CD4-positive, alpha-beta T cell treated with Interleukin-2 at 100 ng/mL for 4 hours (primary cell): ENCODE measurements around the gene EHMT1.
"Not testable (repeated sequence)": the region's sequence is repeated elsewhere in the genome, so short reads cannot be mapped to it uniquely, and the experiment has no call there.

Source experiments
- DNase-seq: peaks from one replicate; pipeline ENCODE4 v3.0.0-alpha.2; 2020; ENCODE audit warnings: low spot score

The EHMT1 gene

DNA sequence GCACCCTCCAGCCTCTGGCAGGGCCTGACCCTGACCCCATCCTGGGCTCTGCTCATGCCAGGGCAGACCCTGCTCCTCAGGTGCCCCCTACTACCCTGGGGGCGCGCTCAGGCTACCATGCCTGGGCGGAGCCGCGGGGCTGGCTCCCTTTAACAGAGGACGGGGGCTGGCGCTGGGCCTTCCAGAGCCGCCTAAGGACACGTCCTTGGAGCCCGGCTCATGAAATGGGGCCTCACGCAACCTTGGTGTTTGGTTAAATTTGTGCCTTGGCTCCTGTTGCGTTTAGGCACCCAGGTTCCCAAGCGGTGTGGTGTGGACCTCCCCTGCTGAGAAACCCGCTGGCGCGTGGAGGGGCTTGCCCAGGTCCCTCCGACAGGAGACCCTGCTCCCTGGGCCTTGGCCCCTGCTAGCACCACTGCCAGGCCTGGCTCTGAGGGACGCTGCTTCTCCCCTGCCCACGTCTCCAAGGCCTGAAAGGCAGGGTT is 3.4 kb upstream of the EHMT1 start:
- no peak for DNase-seq

DNA sequence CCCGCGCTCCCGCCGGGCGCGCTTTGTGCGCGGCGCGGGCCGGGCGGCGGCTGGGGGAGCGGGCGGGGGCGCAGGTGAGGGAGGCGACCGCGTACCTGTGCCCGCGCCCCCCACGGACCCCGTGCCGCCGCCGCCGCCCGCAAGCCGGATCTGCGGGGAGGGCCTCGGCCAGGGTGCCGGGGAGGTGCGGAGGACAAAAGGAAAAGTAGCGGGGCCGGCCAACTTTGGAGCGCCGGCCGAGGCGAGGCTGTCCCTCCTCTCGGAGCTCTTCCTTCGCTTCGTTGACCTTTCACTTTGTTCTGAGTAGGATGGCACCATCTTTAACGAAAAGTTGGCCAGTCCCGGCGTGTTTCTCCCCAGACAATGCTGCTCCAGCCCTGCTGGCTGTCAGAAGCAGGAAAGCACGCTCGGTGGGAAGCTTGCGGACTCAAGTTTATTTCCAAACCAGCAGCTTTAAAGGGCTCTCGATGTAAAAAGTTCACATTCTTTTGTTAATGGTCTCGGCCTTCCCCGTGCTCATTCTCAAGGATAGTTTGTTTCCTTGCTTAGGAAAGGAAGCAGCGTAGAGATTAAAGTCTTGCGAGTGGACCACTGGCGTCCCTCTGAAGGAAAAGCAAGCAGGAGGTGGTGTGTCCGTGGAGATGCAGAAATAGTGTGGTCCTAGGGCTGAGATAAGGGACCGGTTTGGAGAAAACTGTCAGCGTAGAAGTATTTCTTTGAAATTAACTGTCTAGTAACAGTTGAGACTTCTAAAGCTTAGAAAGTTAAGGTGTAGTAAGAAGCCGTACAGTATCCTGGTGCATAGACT is 639 bp downstream of the EHMT1 start:
- peak; percentile 22 for DNase-seq

DNA sequence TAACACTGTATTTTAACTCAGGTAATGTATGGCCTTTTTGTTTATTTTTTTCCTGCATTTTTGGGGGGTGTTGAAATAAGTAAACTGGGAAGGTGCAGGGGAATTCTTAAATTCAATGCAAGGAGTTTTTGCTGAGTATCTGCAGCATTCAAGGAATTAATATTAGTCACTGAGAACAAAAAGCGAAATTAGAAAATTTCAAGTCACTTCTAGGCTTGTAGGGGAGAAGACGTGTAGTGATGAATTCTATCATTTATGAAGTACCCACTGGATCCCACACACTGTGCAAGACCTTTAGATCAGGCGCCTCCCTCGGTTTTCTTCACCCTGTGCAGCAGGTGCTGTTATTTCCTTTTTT is 1.2 kb downstream of the EHMT1 start:
- DNase-seq, result no peak

DNA sequence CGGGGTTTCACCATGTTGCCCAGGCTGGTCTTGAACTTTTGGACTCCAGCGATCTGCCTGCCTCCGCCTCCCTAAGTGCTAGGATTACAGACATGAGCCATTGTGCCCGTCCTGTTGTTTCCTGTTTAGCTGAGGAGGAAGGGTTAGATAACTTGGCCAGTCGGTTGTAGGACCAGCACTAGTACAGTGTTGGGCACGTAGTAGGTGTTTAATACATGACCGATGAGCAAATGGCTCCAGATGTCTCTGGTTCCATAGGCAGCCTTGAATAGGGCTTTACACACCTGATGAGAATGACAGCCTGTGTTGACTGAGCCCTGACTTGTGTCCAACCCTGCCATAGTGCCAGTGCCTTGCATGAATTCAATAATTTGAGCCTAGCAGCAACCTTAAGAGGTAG is 1.8 kb downstream of the EHMT1 start:
- DNase-seq, result no peak

DNA sequence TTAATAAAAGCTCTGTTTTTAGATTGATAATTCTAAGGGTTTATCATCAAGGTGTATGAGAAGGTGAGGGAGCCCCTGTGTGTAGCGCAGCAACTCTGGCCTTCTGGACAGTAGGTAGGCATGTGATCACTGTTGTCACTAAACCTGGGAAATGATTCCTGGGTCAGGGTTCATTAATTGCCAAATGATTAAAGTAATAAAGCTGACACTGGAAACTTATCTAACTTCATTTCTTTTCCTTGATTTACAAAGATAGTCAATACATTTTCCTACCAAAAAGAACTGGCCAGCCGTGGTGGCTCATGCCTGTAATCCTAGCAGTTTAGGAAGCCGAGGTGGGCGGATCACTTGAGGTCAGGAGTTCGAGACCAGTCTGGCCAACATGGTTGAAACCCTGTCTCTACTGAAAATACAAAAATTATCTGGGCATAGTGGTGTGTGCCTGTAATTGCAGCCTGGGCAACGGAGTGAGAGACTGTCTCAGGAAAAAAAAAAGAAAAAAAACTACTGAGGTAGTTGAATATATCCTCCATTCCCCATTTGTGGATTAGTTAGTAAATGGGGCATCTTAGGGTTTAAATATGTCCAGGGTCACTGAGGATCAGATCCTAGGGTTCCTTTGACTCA is 2.4 kb downstream of the EHMT1 start:
- no peak for DNase-seq

DNA sequence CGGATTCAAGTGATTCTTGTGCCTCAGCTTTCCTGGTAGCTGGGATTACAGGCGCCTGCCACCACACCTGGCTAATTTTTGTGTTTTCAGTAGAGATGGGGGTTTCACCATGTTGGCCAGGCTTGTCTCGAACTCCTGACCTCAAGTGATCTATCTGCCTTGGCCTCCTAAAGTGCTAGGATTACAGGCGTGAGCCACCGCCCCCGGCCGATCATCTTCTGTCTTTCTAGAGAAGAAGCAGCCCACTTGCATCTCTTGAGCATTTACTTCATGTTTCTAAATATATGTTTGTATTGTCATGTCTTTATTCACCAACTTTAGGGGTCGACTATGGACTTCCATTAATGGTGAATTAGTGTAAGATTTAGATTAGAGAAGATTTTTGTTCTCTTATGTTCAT is 3.4 kb downstream of the EHMT1 start:
- DNase-seq, result not testable (repeated sequence)

DNA sequence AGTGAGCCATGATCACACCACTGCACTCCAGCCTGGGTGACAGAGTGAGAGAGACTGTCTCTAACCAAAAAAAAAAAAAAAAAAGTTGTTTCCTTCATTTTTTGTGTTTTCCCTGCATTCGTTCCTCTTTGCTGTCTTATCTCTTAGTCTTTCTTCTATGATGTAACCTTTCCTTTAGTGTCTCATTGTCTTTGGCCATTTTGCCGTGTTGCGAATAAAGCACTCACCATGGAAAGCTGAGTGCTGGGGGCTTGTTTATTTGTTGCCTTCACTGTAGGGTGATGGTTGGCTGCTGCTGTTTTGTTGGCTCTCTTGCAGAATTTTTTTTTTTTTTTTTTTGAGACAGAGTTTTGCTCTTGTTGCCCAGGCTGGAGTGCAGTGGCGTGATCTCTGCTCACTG is 7.7 kb downstream of the EHMT1 start:
- no peak for DNase-seq

DNA sequence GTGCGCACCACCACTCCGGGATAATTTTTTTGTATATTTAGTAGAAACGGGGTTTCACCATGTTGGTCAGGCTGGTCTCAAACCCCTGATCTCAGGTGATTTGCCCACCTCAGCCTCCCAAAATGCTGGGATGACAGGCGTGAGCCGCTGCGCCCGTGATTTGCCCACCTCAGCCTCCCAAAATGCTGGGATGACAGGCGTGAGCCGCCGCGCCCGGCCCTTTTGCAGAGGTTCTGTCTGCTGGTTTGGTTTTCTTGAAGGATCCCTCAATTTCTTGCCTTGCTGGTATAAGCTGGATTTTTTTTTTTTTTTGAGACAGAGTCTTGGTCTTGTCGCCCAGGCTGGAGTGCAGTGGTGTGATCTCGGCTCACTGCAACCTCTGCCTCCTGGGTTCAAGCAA is 8.6 kb downstream of the EHMT1 start:
- not testable (repeated sequence) for DNase-seq

DNA sequence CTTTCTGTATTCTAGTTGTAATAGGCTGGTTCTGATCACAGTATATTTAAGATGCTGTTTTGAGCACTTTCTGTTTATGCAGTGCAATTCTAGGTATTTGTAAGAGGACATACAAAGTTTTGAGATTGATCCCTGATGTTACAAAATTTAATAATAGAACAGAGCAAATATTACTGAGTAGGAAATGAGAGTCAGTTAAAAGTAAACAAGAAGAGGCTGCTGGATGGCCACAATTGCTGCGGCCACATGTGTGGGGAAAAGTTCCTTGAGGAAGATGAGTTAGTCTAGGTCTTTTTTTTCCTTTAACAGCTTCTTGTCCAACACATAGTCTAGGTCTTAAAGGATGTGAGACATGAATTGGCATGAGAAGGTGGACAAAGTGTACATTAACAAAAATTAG is 11.3 kb downstream of the EHMT1 start:
- no peak for DNase-seq

DNA sequence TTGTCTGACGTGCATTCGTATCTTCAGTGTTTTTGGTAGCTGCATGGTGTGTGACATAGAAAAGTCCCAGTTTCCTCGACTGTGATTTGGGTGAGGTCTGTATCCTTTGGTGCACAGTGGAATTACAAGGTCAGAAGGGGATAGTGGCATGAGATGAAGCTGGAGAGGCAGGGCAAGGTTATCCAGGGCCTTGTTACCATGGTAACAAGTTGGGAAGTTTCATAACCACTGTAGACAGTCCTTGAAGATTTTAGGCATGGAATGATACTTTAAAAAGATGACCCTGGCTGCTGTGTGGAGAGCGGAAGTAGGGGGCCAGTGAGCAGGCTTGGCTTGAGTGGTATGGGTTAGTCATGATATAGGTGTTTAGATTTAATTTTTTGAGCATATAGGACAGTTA is 11.9 kb downstream of the EHMT1 start:
- DNase-seq, result no peak

DNA sequence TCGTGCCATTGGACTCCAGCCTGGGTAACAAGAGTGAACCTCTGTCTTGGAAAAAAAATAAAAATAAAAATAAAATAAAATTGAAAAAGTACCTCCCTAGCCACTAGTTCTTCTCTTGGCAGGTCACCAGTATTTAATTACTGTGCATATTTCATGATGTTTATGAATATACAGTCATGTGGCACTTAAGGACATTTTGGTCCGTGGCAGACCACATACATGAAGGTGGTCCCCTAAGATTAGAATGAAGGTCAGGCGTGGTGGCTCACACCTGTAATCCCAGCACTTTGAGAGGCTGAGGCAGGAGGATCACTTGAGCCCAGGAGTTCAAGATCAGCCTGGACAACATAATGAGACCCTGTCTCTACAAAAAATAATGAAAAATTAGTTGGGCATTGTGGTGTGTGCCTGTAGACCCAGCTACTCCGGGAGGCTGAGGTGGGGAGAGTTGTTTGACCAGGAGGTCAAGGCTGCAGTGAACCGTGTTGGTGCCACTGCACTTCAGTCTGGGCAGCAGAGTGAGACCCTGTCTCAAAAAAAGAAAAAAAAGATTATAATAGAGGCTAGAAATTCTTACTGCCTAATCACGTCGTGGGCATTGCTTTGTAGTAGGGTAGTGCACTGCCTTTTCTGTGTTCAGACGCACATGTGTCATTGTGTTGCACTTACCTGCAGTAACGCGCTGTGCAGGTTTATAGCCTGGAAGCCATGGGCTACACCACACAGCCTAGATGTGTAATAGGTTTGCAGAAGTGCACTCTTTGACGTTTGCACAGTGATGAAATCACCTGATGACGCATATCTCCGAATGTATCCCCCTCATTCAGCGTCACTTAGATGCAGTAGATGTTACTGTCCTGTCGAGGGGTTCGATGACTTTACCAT is 12.8 kb downstream of the EHMT1 start:
- DNase-seq, result no peak

DNA sequence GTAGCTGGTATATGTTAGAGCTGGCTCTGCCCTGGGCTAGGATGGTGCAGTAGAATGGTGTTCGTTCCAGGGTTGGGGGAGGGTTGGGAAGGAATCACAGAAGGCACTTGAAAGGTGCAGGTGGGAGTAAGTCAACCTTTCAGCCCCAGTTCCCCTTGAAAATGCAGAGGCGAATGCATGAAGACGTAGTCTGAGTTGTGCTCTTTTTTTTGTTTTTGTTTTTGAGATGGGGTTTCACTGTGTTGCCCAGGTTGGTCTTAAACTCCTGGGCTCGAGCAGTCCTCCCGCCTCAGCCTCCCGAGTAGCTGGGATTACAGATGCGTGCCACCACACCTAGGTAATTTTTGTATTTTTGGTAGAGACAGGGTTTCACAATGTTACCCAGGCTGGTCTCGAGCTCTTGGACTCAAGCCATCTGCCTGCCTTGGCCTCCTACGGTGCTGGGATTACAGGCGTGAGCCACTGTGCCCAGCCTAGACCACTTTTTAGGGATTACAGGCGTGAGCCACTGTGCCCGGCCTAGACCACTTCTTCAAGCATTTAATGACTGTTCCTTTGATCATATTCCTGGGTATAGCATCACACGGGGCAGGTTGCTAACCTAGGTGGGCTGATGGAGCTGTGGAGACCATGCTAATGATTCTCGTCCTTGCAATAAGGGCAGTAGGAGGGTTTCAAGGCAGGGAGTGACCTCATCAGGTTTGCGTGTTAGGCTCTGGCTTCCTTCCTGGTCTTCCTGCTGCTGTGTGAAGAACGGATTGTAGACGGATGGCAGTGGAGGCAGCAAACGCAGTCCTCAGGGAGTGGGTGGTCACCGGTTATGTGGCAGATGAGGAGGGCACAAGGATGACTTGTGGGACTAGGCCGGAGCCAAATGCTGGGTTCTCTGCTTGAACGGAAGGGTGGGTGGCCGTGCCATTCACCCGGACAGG is 13.7 kb downstream of the EHMT1 start:
- DNase-seq, result no peak

DNA sequence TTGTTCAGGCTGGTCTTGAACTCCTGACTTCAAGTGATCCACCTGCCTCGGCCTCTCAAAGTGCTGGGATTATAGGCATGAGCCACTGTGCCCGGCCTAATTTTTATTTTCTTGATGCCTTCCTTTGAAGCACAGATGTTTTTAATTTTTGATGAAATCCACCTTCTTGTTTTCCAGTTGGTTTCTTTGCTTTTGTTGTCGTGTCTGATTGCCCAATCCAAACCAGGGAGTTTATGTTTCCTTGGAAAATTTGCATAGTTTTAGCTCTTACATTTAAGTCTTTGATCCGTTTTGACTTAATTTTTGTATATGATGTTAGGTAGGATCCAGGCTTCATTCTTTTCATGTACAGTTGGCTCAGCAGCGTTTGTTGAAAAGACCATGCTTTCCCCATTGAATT is 15.2 kb downstream of the EHMT1 start:
- no peak for DNase-seq

DNA sequence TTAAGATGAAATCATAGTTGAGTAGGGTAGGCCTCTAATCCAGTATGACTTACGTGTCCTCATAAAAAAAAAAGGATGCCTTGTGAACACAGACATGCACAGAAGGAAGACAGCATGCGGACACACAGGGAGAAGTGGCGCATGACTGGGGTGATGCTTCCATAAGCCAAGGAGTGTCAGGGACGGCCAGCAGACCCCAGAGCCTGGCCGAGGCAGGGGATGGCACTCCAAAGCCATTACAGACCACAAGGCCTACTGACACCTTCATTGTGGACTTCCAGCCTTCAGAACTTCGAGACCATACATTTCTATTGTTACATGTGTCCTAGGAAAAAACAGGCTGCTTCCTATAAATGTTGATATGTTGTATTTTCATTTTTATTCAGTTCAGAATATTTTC is 19.9 kb downstream of the EHMT1 start:
- no peak for DNase-seq

DNA sequence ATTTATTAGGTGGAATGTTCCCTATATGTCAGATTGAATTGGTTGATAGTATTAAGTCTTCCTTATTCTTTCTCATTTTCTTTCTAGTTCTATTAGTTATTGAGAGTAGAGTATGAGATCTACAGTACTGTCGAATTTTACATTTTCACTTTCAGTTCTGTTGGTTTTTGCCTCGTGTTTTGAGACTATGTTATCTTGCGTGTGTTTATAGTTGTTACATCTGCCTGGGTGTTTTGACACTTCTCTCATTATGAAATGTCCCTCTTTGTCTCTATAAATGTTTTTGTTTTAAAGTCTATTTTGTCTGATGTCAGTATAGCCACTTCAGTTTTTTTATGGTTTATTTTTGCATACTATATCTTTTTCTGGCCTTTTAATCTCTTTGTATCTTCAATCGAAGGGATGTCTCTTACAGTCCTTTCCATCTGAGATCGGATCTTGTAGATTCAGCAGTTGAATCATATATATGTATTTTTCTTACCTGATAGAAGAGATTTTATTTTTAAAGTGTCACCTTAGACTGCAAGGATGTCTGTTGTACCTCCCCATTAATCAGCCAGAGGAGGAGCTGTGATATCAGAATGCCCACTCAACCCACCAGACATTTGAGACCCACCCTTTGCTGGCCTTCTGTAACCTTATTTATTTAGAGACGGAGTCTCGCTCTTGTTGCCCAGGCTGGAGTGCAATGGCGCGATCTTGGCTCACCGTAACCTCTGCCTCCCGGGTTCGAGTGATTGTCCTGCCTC is 20.7 kb downstream of the EHMT1 start:
- DNase-seq, result peak; percentile 43

DNA sequence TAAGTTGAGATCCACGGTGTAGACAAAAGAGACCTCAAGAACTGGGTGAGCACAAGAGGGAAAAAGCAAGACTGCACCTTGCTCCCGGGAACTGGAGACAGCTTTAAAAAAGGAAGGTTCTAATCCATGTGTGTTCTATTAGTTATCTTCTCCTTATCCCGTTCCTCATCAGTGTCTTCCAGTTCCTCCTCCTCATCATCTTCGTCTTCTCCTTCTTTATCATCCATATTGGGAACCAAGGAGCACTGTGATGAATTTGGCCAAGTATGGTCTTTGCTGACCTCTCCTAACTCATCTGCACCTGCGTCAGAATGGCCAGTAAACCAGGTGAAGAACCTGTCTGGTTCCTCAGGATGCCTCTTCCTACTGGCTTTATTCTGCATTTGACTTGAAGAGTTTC is 22.1 kb downstream of the EHMT1 start:
- no peak for DNase-seq

DNA sequence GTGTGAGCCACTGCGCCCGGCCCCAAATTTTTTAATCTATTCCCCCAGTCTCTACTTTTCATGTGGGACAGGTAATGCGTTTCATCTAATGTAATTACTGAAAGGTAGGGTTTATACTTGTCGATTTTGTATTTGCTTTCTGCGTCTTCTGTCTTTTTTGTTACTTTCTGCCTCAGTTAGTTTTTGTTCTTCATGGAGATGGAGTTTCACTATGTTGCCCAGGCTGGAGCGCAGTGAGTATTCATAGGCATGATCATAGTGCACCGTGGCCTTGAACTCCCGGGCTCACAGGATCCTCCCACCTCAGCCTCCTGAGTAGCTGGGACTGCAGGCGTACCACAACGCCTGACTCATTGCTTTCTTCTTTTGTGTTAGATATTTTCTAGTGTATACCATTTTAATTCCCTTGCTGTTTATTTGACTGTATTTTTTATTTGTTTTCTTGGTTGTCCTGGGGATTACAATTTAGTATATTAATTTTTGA is 23.4 kb downstream of the EHMT1 start:
- DNase-seq, result no peak

DNA sequence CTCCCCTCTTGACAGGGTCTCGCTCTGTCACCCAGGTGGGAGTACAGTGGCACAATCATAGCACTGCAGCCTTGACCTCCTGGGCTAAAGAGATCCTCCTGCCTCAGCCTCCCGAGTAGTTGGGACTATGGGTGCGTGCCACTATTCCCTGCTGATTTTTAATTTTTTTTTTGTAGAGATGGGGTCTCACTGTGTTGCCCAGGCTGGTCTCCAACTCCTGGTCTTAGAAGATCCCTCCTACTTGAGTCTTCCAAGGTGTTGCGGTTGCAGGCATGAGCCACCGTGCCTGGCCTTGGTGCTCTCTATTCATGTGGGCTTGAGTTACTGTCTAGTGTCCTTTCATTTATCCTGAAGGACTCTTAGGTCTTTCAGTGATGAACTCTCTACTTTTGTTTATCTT is 24.1 kb downstream of the EHMT1 start:
- DNase-seq, result no peak

DNA sequence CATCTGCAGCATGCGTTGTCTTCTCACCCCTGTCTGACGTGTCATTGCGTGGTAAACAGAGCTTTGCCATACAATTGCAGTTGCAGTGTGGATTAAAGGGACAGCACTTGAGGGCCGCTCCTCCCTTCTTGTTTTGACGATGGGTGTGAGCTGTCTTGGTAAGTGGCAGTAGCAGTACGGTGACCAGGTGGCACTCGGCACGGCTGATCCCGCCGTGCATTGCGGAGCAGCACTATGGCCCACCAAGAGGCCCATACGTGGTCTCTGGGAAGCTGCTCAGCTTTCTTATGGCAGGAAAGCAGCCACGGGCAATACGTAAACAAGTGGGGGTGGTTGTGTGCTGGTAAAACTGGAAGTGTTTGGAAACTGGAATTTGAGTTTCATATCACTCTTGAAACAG is 25.1 kb downstream of the EHMT1 start:
- DNase-seq, result no peak

DNA sequence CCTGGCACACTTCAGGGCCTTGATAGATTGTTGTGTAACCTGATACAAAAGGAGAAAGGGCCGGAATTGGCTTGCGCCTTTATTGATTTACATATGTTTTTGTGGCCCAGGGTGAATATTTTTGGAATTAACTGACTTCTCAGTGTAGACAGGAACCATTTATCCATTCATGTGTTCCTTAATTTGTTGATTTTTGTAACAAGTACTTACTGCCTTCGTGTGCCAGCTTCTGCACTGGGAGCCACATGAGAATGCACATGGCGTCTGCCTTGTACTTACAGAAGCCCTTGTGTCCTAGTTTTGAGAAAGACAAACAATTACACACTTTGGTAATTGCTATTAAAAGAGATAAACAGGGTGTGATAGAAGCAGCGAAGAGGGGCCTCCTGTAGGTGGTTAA is 26.4 kb downstream of the EHMT1 start:
- DNase-seq, result no peak

DNA sequence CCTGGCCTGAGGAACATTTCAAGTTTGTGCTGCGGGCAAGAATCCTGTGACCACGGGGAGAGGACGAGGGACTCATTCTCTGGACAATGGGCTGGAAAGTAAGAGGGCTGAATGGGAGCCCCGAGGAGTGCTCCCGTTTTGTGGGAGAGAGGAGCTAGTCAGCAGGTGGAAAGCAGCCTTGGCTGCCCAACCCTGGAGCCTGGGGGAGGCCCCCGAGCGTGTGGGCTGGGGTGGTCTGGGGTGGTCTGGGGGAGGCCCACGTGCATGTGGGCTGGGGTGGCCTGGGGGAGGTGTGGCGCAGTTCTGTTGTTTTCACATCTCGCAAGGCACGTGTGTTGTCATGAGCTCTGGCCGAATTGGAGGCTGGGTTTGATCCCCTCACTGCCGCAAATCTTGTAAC is 27.5 kb downstream of the EHMT1 start:
- no peak for DNase-seq
